ENCODE data around the gene GGT1.
A peak's percentile ranks its signal among the peaks of the same experiment; 100 is the strongest.
"Not testable (repeated sequence)": the region's sequence is repeated elsewhere in the genome, so short reads cannot be mapped to it uniquely, and the experiment has no call there.

GGT1 gene

DNA sequence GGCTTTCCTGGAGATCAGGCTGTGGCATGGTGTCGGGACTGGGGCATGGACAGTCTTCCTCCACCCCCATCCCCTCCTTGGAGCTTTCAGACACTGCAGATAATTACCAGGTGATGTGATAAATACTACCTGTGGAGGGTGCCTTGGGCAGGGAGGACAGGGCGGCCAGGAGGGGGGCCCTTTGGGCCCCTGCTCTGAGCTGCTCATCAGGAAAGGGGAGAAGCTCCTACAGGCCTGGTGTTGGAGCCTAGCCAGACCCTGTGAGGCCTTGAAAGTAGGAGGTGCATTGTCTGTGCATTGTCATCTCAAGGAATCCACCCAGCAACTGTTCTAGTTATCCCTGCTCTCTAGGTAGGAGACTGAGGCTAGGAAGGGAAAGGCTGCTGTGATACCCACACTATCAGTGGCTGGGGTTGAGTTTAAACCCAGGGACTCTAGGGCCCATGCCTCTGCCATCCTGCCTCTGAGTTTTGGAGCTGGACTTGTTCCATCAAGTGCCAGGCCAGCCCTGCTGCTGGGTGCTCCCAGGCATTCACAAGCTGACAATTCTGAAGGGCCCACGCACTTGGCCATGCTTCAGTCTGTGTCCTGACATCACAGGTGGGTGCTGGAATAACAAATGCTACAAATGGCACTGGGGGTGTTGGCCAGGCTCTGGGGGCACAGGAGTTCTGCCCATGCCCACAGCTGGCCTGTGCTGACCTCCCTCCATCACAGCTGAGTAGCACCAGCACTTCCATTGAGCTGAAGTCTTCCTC, 2.9 kb upstream of the GGT1 start:
- DNase-seq (ENCODE audit: low spot score): not testable (repeated sequence)

DNA sequence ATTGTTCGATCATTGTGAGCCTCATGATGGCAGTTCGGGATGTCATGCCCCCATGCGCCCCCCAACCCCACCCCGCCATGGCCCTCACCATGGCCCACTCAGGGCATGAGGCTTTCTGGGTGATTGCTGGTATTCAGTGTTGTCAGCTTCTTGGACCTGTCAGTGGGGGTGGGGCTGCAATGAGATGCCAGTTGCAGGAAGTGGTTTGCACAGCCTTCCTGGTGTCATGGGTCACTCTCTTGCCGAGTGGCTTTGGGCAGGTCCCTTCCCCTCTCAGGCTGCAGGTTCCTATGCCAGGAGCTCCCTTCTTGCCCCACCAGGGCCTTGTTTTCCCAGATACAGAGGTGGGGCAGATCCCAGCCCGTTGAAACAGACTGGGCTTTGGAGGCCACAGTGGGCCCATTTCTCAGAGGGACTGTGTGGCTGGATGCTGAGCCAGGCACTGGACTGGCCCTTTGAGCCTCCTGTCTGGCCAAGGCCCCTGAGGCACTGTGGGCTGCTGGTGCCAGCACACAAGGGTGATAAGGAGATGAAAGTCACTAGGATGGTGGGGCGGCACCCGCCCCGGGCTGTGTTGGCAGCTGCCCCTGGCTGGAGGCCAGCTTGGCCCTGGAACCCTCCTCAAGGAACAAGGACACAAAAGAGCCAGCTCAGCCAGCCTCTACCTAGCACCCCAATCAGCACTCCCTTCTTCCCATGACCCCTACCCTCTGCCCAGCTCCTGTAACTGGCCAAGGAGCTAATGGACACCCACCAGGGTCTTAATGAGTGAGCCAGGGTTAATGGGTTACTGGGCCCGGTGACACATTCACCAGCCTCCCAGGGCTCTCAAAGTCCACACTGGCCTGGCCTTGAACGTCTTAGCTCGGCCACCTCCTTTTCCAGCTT, 1.5 kb upstream of the GGT1 start:
- no peak for DNase-seq (ENCODE audit: low spot score)

DNA sequence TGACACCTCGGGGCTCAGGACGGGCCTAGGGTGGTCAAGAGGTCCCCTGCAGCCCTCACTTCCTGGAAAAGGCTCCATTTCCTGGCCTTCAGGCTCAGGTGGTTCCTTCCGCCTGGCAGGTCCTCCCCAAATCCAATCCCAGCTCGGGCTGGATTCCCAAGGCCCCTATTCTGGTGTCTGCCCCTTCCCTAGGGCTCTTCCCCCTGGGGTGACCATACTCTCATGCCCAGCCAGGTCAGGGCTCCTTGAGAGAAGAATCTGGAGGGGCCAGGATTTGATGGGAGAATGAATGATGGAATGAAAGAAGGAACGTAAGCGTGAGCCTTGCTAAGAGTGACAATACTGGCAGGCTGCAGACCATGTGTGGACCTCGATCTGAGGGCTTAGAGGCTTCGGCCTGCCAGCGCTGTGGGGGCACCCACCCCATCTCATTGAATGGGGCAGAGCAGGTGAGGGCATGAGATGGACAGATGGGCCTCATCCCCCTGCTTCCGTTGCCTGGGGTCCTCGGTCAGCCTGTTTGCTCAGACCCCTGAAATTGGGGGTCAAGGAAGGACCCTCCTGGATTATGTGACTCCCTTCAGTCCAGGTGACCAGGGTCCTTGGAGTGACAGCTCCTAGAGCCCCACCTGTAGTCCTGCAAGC, 766 bp upstream of the GGT1 start:
- DNase-seq (ENCODE audit: low spot score): not testable (repeated sequence)

DNA sequence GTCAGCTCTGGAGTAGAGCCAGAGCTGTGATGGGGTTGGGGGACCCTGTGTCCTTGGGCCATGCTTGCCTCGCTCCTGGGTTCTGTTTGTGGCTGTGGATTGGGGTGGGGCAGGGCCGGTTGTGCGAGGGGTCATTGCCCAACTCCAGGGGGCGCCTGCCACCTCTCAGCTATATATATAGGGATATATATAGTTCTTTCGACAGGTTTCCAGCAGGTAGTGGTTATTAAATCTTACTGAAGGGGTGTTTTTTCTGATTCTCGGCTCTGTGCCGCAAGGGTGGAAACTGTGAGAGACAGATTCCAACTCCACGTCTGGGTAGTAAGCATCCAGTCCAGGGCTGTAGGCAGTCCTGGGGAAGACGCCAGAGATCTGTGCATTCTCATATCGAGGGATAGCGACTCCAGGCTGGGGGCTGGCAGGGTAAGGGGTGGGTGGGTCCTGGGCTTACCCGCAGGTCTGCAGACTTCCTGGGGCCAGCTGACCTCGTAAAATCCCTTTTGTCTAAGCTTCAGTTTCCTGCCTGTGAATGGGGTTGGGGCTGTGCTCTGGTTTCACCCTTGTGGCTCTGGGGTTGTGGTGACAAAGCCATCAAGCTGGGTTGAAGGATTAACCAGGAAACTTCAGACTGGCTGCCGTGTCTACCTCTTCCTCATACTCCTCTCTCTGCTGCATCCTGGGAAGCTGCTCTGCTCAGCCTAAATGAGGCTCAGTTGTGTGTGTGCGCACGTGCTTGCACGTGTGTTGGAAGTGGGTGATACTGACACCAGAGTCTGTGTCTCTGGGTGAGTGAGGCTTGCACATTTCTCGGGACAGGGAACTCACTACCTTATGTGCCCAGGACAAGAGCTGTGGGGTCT, 1.0 kb downstream of the GGT1 start:
- peak; percentile 62 for DNase-seq (ENCODE audit: low spot score)

DNA sequence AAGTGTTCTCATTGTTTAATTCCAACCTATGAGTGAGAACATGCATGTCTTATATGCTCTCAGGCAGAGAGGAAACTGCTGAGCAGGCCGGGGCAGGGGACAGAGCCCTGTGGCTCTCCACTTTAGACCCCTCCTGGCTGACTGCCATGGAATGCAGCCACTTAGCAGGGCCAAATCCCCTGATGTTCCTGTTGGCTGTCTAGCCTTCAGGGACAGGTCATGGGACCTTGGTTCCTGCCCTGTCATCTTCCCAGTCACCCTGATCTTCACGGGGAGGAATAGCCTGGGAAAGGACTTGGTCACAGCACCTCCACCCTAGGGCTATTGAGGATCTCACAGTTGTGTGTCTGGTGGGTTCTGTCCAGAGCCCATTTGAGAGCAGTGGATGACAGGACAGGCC, 3.3 kb downstream of the GGT1 start:
- not testable (repeated sequence) for DNase-seq (ENCODE audit: low spot score)

DNA sequence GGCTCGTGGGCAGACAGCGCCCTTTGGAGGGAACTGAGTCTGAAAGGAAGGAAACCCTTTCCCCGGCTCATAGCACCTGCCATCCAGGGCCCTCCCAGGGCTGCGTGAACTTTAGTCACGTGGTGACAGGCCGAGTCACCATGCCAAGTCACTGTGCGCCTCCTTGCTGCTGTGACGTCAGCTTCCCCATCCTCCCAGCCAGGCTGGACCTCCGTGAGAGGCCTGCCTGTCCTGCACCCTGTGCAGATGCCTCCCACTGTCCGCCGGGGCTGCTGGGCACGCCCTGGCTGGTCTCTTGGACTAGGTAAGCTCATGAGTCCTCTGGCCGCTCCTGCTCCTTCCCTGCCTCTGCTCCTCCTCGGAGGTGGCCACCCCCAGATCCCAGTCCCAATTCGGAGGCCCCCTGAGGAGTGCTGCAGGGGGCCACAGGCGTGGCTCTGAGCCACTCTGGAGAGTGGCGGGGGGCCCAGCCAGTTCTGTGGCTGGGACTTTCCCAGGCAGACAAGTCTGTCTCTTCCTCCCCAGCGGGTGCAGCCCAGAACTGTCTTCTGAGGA, 4.5 kb downstream of the GGT1 start:
- DNase-seq (ENCODE audit: low spot score): peak; percentile 45

DNA sequence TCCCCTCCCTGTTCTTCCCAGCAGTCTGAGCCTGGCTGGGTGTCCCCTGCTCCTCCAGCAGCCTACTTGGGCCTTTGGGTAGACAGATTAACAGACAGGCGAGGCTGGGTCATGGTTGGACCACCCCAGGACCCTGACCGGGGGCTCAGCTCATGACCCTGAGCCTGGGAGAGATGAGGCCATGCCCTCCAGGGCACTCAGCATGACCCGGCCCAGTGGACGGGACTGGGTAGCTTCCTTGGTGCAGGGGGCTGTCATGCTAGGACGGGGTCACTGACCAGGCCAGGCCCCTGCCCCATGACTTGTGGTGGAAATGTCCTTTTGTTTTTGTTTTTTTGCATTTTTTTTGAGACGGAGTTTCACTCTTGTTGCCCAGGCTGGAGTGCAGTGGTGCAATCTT, 5.3 kb downstream of the GGT1 start:
- DNase-seq (ENCODE audit: low spot score): not testable (repeated sequence)

DNA sequence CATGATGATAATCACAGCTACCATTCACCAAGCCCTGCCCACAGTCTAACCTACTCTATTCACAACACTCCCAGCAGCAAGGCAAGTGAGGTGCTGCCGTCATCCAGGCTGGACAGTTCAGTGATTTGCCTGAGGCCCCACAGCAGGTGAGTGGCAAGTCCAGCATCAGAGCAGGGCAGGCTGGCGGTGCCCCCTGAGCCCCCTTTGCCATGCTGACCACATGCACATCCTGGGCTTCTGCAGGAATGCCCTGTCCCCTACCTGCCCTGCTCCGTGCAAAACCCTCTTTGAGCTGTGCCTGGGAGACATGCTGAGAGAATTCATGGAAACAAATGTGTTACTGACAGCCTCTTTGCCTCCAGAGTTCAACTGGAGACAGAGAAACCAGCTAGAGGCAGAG, 6.9 kb downstream of the GGT1 start:
- not testable (repeated sequence) for DNase-seq (ENCODE audit: low spot score)

DNA sequence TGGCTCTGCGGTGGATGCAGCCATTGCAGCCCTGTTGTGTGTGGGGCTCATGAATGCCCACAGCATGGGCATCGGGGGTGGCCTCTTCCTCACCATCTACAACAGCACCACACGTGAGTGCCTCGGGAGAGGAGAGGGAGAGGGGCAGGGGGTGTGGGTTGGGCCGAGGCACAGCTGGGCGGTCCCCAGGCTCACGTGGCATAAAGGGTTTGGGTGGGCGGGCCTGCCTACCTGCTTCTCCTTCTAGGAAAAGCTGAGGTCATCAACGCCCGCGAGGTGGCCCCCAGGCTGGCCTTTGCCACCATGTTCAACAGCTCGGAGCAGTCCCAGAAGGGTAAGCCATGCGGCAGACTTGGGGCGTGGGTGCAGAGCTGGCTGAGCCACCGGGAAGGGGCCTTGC, 11.8 kb downstream of the GGT1 start:
- not testable (repeated sequence) for DNase-seq (ENCODE audit: low spot score)

DNA sequence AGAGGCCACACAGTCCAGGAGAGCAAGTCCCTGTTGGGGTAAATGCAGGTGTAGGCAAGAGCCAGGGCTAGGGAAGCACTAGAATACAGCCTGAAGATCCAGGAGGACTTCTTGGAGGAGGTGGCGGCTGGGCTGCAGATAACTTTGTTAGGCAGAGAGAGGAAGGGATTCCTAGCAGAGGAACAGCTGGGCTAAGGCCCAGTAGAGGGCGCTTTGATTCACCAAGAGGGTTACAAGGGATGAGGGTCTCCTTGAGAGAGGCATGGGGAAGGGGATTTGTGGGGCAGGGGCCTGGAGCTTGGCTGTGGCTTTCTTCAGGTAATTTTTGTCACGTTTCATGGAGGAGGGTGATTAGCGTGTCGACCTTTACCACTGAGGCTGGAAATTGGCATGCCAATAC, 18.3 kb downstream of the GGT1 start:
- DNase-seq (ENCODE audit: low spot score): not testable (repeated sequence)

DNA sequence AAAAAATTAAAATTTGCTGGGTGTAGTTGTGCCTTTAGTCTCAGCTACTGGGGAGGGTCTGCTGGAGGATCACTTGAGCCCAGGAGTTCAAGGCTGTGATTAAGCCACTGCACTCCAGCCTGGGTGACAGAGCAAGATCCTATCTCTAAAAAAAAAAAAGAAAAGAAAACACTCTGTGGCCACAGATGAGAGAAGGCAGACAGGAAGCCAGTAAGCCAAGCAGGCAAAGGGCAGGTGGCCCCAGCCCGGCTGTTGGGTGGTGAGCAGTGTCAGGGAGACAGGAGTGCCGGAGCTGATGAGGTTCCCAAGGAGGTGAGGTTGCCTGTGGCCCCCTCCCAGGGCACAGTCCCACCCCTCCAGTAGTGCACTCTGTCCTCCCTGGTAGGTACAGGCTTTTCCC, 19.6 kb downstream of the GGT1 start:
- not testable (repeated sequence) for DNase-seq (ENCODE audit: low spot score)

DNA sequence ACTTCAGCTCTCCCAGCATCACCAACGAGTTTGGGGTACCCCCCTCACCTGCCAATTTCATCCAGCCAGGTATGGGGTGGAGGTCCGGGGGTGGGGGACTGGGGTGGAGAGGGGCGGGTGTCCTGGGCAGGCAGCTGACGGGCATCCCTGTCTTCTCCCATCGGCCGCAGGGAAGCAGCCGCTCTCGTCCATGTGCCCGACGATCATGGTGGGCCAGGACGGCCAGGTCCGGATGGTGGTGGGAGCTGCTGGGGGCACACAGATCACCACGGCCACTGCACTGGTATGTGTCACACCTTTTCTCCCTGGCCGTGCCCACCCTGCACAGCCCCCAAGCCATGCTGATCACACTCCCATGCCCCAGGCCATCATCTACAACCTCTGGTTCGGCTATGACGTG, 24.9 kb downstream of the GGT1 start:
- DNase-seq (ENCODE audit: low spot score): not testable (repeated sequence)

DNA sequence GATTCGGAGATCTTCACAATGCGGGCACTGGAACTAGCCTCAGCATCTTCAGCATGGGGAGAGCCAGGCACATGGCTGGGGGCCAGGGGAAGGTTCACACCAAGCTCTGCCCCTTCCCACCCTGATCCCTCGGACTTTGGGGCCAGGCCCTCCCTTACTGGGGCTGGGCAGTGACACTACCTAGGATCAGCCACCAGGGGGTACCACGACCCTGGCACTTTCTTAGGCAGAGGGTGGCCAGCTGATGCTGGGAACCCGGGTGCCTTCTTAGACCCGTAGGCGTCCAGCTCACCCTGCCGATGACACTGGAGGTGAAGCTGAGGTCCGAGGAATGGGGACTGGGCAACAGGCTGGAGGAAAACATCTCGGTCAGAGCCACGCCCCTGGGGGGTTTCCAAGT, 26.1 kb downstream of the GGT1 start:
- not testable (repeated sequence) for DNase-seq (ENCODE audit: low spot score)

DNA sequence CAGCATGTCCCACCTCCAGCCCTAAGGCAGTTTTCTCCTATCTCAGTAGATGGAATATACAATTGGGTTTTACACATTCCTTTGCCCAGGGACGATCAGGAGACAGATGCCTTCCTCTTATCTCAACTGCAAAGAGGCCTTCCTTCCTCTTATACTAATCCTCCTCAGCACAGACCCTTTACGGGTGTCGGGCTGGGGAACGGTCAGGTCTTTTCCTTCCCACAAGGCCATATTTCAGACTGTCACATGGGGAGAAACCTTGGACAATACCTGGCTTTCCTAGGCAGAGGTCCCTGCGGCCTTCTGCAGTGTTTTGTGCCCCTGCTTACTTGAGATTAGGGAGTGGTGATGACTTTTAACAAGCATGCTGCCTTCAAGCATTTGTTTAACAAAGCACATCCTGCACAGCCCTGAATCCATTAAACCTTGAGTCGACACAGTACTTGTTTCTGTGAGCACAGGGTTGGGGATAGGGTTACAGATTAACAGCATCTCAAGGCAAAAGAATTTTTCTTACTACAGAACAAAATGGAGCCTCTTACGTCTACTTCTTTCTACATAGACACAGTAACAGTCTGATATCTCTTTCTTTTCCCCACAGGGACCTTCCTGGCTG, 27.9 kb downstream of the GGT1 start:
- DNase-seq (ENCODE audit: low spot score): not testable (repeated sequence)

DNA sequence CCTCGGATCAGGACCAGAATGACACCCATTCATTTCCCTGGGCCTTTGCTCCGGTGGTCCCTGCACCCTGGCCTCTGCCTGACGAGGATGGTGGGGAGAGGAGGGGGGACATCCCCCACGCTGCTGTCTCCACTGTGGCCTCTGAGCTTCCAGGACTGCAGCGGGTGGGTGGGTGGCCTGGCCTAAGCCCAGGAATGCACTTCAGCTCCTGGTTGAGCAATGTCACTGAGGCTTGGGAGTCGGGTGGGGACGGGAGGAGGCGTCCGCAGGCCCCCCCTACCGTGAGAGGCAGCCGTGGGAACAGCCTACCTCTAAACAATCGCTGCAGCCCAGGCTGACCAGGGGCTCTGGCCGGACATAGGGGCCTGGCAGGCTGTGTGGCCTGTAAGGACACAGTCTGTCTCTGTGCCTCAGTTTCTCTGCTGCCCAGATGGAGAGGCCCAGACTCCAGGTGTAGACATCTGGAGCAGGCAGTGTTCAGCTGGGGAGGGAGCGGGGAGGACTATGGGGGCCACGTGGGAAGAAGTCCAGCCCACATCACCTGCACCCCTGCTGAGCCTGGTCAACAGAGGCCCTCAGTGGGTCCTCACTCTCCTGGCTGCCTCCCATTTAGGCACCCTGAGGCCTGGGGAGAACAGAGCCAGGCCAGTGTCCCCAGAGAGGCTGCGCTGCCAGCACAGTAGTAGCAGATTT, 28.6 kb downstream of the GGT1 start:
- not testable (repeated sequence) for DNase-seq (ENCODE audit: low spot score)

DNA sequence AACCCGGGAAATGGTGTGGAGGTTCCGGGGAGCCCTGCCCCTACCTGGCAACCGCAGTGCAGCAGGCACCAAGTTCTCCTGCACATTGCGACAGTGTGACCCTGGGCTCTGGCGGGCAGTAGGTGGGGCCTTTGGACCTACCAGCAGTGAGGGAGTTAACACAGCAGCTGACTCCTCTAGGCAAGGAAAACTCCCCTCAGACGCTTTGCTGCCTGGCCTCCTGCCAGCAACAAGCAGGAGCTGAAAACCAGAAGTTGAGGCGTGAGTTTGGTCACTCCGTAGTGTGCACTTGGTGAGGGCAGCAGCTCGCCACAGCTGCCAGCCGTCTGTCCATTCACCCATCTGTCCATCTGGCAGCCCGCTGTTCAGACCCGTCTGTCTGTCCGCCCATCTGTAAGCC, 29.6 kb downstream of the GGT1 start:
- not testable (repeated sequence) for DNase-seq (ENCODE audit: low spot score)

DNA sequence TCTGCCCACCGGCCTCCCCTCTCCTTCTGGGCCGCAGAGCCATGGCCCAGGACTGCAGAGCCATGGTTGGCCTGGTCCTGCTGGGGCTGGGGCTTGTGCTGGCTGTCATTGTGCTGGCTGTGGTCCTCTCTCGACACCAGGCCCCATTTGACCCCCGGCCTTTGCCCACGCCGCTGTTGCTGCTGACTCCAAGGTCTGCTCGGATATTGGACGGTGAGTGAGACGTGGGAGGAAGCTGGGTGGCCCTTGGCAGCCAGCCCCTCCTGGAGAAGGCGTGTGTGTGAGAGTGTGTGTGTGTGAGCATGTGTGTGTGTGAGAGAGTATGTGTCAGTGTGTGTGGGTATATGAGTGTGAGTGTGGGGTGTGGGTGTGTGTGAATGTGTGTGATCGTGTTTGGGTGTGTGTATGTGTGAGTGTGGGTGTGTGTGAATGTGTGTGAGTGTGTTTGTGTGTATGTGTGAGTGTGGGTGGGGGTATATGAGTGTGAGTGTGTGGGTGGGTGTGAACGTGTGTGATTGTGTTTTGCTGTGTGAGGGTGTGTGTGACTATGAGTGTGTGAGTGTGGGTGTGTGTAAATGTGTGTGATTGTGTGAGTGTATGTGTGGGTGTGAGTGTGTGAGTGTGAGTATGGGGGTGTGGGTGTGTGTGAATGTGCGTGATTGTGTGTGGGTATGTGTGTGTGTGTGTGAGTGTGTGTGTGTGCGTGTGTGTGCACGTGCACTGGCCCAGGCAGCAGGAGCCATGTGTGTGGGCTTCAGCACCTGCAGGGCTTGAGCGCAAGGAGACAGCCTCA, 30.4 kb downstream of the GGT1 start:
- DNase-seq (ENCODE audit: low spot score): not testable (repeated sequence)

DNA sequence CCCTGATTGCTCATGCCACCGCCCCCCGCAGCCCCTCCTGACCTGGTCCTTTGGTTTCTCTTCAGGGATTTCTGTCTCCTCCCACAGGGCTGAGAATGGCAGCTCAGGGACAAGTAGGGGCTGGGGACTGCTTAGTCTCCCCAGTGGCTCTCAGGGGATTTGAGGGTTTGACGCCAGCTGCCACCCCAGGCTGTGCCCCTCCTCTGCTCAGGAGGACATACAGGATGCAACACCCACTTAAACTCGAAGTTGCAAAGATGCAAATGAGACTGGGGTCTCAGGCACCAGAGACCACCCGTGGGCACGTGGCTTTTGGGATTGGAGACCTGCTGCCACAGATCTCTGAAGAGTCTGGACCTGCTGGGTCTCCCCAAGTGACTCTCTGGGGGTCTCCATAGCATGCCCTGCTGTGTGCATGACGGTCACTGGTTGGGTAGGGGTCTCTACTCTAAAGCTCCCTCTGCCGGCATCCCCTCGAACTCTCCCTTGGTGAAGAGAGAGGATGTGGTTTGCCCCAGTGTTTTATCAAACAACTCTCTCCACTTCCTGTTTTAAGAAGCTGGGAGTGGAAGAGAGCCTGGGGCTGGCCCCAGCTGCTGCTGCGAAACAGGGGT, 31.9 kb downstream of the GGT1 start:
- not testable (repeated sequence) for DNase-seq (ENCODE audit: low spot score)

DNA sequence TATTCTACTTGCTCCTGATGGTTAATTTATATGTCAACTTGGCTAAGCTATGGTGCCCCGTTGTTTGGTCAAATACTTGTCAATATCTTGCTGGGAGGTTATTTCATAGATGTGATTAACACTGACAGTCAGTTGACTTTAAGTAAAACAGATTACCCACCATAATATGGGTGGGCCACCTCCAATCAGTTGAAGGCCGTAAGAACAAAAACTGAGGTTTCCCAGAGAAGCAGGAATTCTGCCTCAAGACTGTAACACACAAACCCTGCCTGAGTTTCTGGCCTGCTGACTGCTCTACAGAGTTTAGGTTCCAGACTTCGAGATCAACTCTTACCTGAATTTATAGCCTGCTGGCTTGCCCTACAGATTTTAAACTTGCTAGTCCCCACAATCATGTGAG, 33.5 kb downstream of the GGT1 start:
- DNase-seq (ENCODE audit: low spot score): not testable (repeated sequence)
